ENCODE data around the gene FILIP1.
"Not testable (repeated sequence)": the region's sequence is repeated elsewhere in the genome, so short reads cannot be mapped to it uniquely, and the experiment has no call there.

The FILIP1 gene

GRCh38 chr6:75415804-75416203 lies 77.8 kb downstream of the FILIP1 start:
- DNase-seq: no peak

GRCh38 chr6:75414445-75415021 lies 79.1 kb downstream of the FILIP1 start:
- no peak for DNase-seq

GRCh38 chr6:75412969-75413662 lies 80.5 kb downstream of the FILIP1 start:
- DNase-seq: no peak

GRCh38 chr6:75410564-75410963 lies 83.0 kb downstream of the FILIP1 start:
- DNase-seq: not testable (repeated sequence)

GRCh38 chr6:75409928-75410327 lies 83.7 kb downstream of the FILIP1 start:
- DNase-seq: no peak

GRCh38 chr6:75409286-75409685 lies 84.3 kb downstream of the FILIP1 start:
- DNase-seq: no peak

GRCh38 chr6:75403563-75404080 lies 90.0 kb downstream of the FILIP1 start:
- DNase-seq: no peak

- no peak for DNase-seq
These were observed 91.3 kb downstream of the FILIP1 start for GRCh38 chr6:75402296-75402695.

GRCh38 chr6:75397656-75398465 lies 95.7 kb downstream of the FILIP1 start:
- DNase-seq: no peak

- DNase-seq: no peak
These were observed 96.4 kb downstream of the FILIP1 start for GRCh38 chr6:75397171-75397570.

- no peak for DNase-seq
These were observed 97.4 kb downstream of the FILIP1 start for GRCh38 chr6:75396005-75396800.

GRCh38 chr6:75393806-75394205 lies 99.8 kb downstream of the FILIP1 start:
- no peak for DNase-seq

- DNase-seq: no peak
These were observed 102.3 kb downstream of the FILIP1 start for GRCh38 chr6:75391276-75391675.

- DNase-seq: no peak
These were observed 107.4 kb downstream of the FILIP1 start for GRCh38 chr6:75386050-75386770.

- no peak for DNase-seq
These were observed 109.5 kb downstream of the FILIP1 start for GRCh38 chr6:75384116-75384515.

GRCh38 chr6:75382634-75382900 lies 111.0 kb downstream of the FILIP1 start:
- no peak for DNase-seq

- peak; percentile 62 for DNase-seq
These were observed 111.5 kb downstream of the FILIP1 start for GRCh38 chr6:75381877-75382633.

GRCh38 chr6:75379536-75379935 lies 114.1 kb downstream of the FILIP1 start:
- no peak for DNase-seq

- no peak for DNase-seq
These were observed 115.5 kb downstream of the FILIP1 start for GRCh38 chr6:75378101-75378500.

- no peak for DNase-seq
These were observed 116.2 kb downstream of the FILIP1 start for GRCh38 chr6:75377386-75377785.

GRCh38 chr6:75376347-75377024 lies 117.1 kb downstream of the FILIP1 start:
- DNase-seq: no peak
